Suprapubic skin (tissue), 4 donors: Measurements from ENCODE around the gene MLXIPL. TPM values are rescaled to one million over a fixed set of nuclear protein-coding genes. Genes with fewer than 3 reads are reported as not detected.
"Not testable (repeated sequence)": the region's sequence is repeated elsewhere in the genome, so short reads cannot be mapped to it uniquely, and the experiment has no call there.

Experiments used
- DNase-seq, 2 donors: peaks; one replicate each; pipeline ENCODE4 v3.0.0-alpha.2; 2019; ENCODE audit warnings: low spot score in 2 of 2
- H3K27ac ChIP-seq: fragments of 200-600 bp; sonication (generic); one replicate; pipeline ENCODE4 v1.5.1; 2019
- H3K27me3 ChIP-seq: fragments of 200-600 bp; sonication (generic); one replicate; pipeline ENCODE4 v1.5.1; 2019
- H3K36me3 ChIP-seq: fragments of 200-600 bp; sonication (generic); one replicate; pipeline ENCODE4 v1.5.1; 2019
- H3K4me1 ChIP-seq: fragments of 200-600 bp; sonication (generic); one replicate; pipeline ENCODE4 v1.5.1; 2019
- H3K4me3 ChIP-seq: fragments of 200-600 bp; sonication (generic); one replicate; pipeline ENCODE4 v1.5.1; 2019; ENCODE audit warnings: mild to moderate bottlenecking
- H3K9me3 ChIP-seq: fragments of 200-600 bp; sonication (generic); one replicate; pipeline ENCODE4 v1.5.1; 2019
- CTCF ChIP-seq, 2 donors: fragments of 200-600 bp in 1 of 2; fragments of 450-650 bp in 1 of 2; sonication (generic) in 1 of 2; IDR thresholded peaks; one replicate each; pipeline ENCODE4 v1.5.1; 2016 to 2019; ENCODE audit warnings: antibody characterized with exemption in 2 of 2, mild to moderate bottlenecking in 1 of 2, moderate library complexity in 1 of 2
- EP300 ChIP-seq: sonication (generic); formaldehyde crosslinking; IDR thresholded peaks from one replicate; pipeline ENCODE4 v1.6.1; 2017; ENCODE audit warnings: antibody characterized with exemption
- POLR2A ChIP-seq, 2 donors: fragments of 450-650 bp; IDR thresholded peaks; one replicate each; pipeline ENCODE4 v1.6.1; 2017; ENCODE audit warnings: antibody characterized with exemption in 2 of 2, mild to moderate bottlenecking in 2 of 2, moderate library complexity in 2 of 2
- POLR2AphosphoS5 ChIP-seq, 3 donors: sonication (generic); formaldehyde crosslinking; IDR thresholded peaks; one replicate each; pipeline ENCODE4 v1.6.1; 2017; ENCODE audit warnings: antibody characterized with exemption in 3 of 3
- WGBS: methylation state at CpG from one replicate; pipeline ENCODE4 v1.1.5; 2018; 5-methylcytosine and 5-hydroxymethylcytosine counted together
- total RNA-seq, 4 donors: library from RNA; depleted of rRNA; stranded (reverse); fragments of >200 nt; gene quantifications; one replicate each; pipeline ENCODE4 v1.1.0, GENCODE V29; 2016

Gene MLXIPL
- total RNA-seq, 4 donors from 2014 or later: 1.9 to 9.3 (median 2.7) TPM

GRCh38 chr7:73613954-73614735 lies 10.2 kb downstream of the MLXIPL start:
- Histone ChIP-seq H3K4me3 (no peak overlapping the region), H3K27ac (no peak overlapping the region), H3K36me3 (no peaks in the 10 kb centered on the region), H3K4me1 (peaks cover 10% of the 10 kb centered on the region), H3K9me3 (no peaks in the 10 kb centered on the region), H3K27me3 (peaks cover 8% of the 10 kb centered on the region)
- 51% methylated on average over 14 of the region's 14 CpGs for WGBS
- TF ChIP-seq POLR2A (IDR thresholded peaks at IDR 0.05) (no peak), CTCF (IDR thresholded peaks at IDR 0.05) (no peak), EP300 (no peak), POLR2AphosphoS5 (IDR thresholded peaks at IDR 0.05) (no peak)
- DNase-seq: no peak

- Histone ChIP-seq H3K27ac (no peak overlapping the region), H3K4me3 (no peak overlapping the region), H3K27me3 (peaks cover 8% of the 10 kb centered on the region), H3K4me1 (peaks cover 10% of the 10 kb centered on the region), H3K36me3 (no peaks in the 10 kb centered on the region), H3K9me3 (no peaks in the 10 kb centered on the region)
- DNase-seq: no peak
- TF ChIP-seq POLR2A (IDR thresholded peaks at IDR 0.05): no peak
- TF ChIP-seq POLR2AphosphoS5 (IDR thresholded peaks at IDR 0.05): no peak
- no peak for TF ChIP-seq EP300
- TF ChIP-seq CTCF (IDR thresholded peaks at IDR 0.05): no peak
- 17% methylated on average over 9 of the region's 11 CpGs for WGBS
These were observed 11.6 kb downstream of the MLXIPL start for GRCh38 chr7:73612598-73613269.

- no peak for DNase-seq
- H3K36me3 ChIP-seq: no peaks in the 10 kb centered on the region
- H3K4me3 ChIP-seq: no peak overlapping the region
- H3K27me3 ChIP-seq: peaks cover 13% of the 10 kb centered on the region
- peaks cover 10% of the 10 kb centered on the region for H3K4me1 ChIP-seq
- H3K27ac ChIP-seq: no peak overlapping the region
- 78% methylated on average over 11 of the region's 11 CpGs for WGBS
- no peaks in the 10 kb centered on the region for H3K9me3 ChIP-seq
- no peak for TF ChIP-seq POLR2AphosphoS5 (IDR thresholded peaks at IDR 0.05)
- no peak for TF ChIP-seq EP300
- no peak for TF ChIP-seq CTCF (IDR thresholded peaks at IDR 0.05)
- TF ChIP-seq POLR2A (IDR thresholded peaks at IDR 0.05): no peak
These were observed 13.2 kb downstream of the MLXIPL start for GRCh38 chr7:73611017-73611555.

- WGBS: 79% methylated on average over 4 of the region's 4 CpGs
- no peaks in the 10 kb centered on the region for H3K36me3 ChIP-seq
- H3K4me3 ChIP-seq: no peak overlapping the region
- no peak for TF ChIP-seq POLR2A (IDR thresholded peaks at IDR 0.05)
- no peak for TF ChIP-seq POLR2AphosphoS5 (IDR thresholded peaks at IDR 0.05)
- no peak for TF ChIP-seq EP300
- TF ChIP-seq CTCF (IDR thresholded peaks at IDR 0.05): no peak
- no peak overlapping the region for H3K27ac ChIP-seq
- no peaks in the 10 kb centered on the region for H3K9me3 ChIP-seq
- DNase-seq: no peak
- H3K27me3 ChIP-seq: peaks cover 15% of the 10 kb centered on the region
- H3K4me1 ChIP-seq: peaks cover 10% of the 10 kb centered on the region
These were observed 14.2 kb downstream of the MLXIPL start for GRCh38 chr7:73610105-73610504.

GRCh38 chr7:73607692-73607983 lies 16.7 kb downstream of the MLXIPL start:
- not testable (repeated sequence) for H3K36me3 ChIP-seq, H3K9me3 ChIP-seq, H3K4me3 ChIP-seq, H3K27ac ChIP-seq, DNase-seq, H3K4me1 ChIP-seq
- peaks cover 17% of the 10 kb centered on the region for H3K27me3 ChIP-seq
- 52% methylated on average over 5 of the region's 5 CpGs for WGBS
